ENCODE results near the gene ZDHHC5. TPM values are rescaled to one million over a fixed set of nuclear protein-coding genes. Genes with fewer than 3 reads are reported as not detected.
A peak's percentile ranks its signal among the peaks of the same experiment; 100 is the strongest.

The ZDHHC5 gene
- total RNA-seq, 1 donor from 2014 or later = 41.8 TPM

GRCh38 chr11:57744357-57744756, 76.4 kb downstream of the ZDHHC5 start:
- Histone ChIP-seq H3K9me3 (ENCODE audit: low read depth) (no peaks in the 10 kb centered on the region), H2AFZ (replicated peaks) (no peak overlapping the region), H3F3A (ENCODE audit: low read depth) (peaks cover 39% of the 10 kb centered on the region), H3K27me3 (no peaks in the 10 kb centered on the region), H3K79me2 (ENCODE audit: low read depth) (peaks cover 24% of the 10 kb centered on the region), H3K4me1 (peaks cover 7% of the 10 kb centered on the region), H3K4me3 (no peak overlapping the region), H3K9ac (no peak overlapping the region), H3K36me3 (peaks cover 4% of the 10 kb centered on the region), H3K4me2 (no peak overlapping the region), H3K27ac (no peak overlapping the region), H4K20me1 (ENCODE audit: low read depth) (no peaks in the 10 kb centered on the region)
- H3K9me3 Mint-ChIP-seq = no peaks in the 10 kb centered on the region
- TF ChIP-seq CTCF (IDR thresholded peaks at IDR 0.05) (no peak), EZH2 (IDR thresholded peaks at IDR 0.05) (no peak), EZH2phosphoT487 (IDR thresholded peaks at IDR 0.05) (no peak)
- H3K4me1 Mint-ChIP-seq = peaks cover 15% of the 10 kb centered on the region
- H3K36me3 Mint-ChIP-seq = peaks cover 27% of the 10 kb centered on the region
- no peak overlapping the region for H3K27ac Mint-ChIP-seq
- H3K4me3 Mint-ChIP-seq = peak overlapping the region; percentile 42
- H3K27me3 Mint-ChIP-seq (ENCODE audit: insufficient read depth, low read depth) = peaks cover 2% of the 10 kb centered on the region
- DNase-seq (ENCODE audit: low spot score) = no peak

GRCh38 chr11:57745206-57745605, 77.3 kb downstream of the ZDHHC5 start:
- Histone ChIP-seq H3K79me2 (ENCODE audit: low read depth) (peaks cover 24% of the 10 kb centered on the region), H3K36me3 (peaks cover 4% of the 10 kb centered on the region), H3K4me3 (no peak overlapping the region), H3K9ac (no peak overlapping the region), H3K4me1 (peaks cover 7% of the 10 kb centered on the region), H3K9me3 (ENCODE audit: low read depth) (no peaks in the 10 kb centered on the region), H3K27ac (no peak overlapping the region), H3K27me3 (no peaks in the 10 kb centered on the region), H4K20me1 (ENCODE audit: low read depth) (no peaks in the 10 kb centered on the region), H3F3A (ENCODE audit: low read depth) (peaks cover 30% of the 10 kb centered on the region), H3K4me2 (no peak overlapping the region), H2AFZ (replicated peaks) (no peak overlapping the region)
- TF ChIP-seq EZH2 (IDR thresholded peaks at IDR 0.05) (no peak), EZH2phosphoT487 (IDR thresholded peaks at IDR 0.05) (no peak), CTCF (IDR thresholded peaks at IDR 0.05) (no peak)
- Mint-ChIP-seq H3K36me3 (peaks cover 27% of the 10 kb centered on the region), H3K9me3 (no peaks in the 10 kb centered on the region), H3K4me1 (peaks cover 15% of the 10 kb centered on the region), H3K27ac (no peak overlapping the region), H3K27me3 (ENCODE audit: insufficient read depth, low read depth) (peaks cover 2% of the 10 kb centered on the region), H3K4me3 (no peak overlapping the region)
- DNase-seq (ENCODE audit: low spot score) = no peak

GRCh38 chr11:57746920-57747319, 79.0 kb downstream of the ZDHHC5 start:
- Histone ChIP-seq H3K9ac (no peak overlapping the region), H3K36me3 (peaks cover 4% of the 10 kb centered on the region), H3K4me3 (no peak overlapping the region), H3K27me3 (no peaks in the 10 kb centered on the region), H3K27ac (no peak overlapping the region), H4K20me1 (ENCODE audit: low read depth) (no peaks in the 10 kb centered on the region), H3K9me3 (ENCODE audit: low read depth) (no peaks in the 10 kb centered on the region), H3K4me1 (peaks cover 7% of the 10 kb centered on the region), H3K79me2 (ENCODE audit: low read depth) (peaks cover 19% of the 10 kb centered on the region), H3F3A (ENCODE audit: low read depth) (peaks cover 33% of the 10 kb centered on the region), H2AFZ (replicated peaks) (no peak overlapping the region), H3K4me2 (no peak overlapping the region)
- TF ChIP-seq EZH2 (IDR thresholded peaks at IDR 0.05) (no peak), CTCF (IDR thresholded peaks at IDR 0.05) (no peak), EZH2phosphoT487 (IDR thresholded peaks at IDR 0.05) (no peak)
- DNase-seq (ENCODE audit: low spot score) = no peak
- no peaks in the 10 kb centered on the region for H3K27me3 Mint-ChIP-seq (ENCODE audit: insufficient read depth, low read depth)
- no peaks in the 10 kb centered on the region for H3K9me3 Mint-ChIP-seq
- H3K27ac Mint-ChIP-seq = no peak overlapping the region
- peaks cover 12% of the 10 kb centered on the region for H3K4me1 Mint-ChIP-seq
- H3K4me3 Mint-ChIP-seq = no peak overlapping the region
- H3K36me3 Mint-ChIP-seq = peaks cover 27% of the 10 kb centered on the region

MicroRNAs encoded within 50 kb of the gene (microRNA counts, 767-probe panel; counts per million panel counts)
- 13,199 counts per million, percentile 99 among the panel's probes with 10 or more counts for microRNA hsa-miR-130a-3p

Small RNA genes within 50 kb of the gene (microRNA-seq; reads per million reads assigned to microRNA genes)
- 13,097 reads per million, percentile 99 among the genes with 10 or more reads in this experiment for gene MIR130A

Small RNA genes within 50 kb of the gene (small RNA-seq; reads per million reads assigned to genes)
- gene MIR130A (166 reads per million, percentile 99 among the genes with 10 or more reads in this experiment), gene TMX2-CTNND1 (not detected)

Other genes with a start within 250 kb of the ZDHHC5 start
- gene SLC43A3, start 241.0 kb upstream of the ZDHHC5 start, total RNA-seq (ENCODE audit: low replicate concordance) = 5.6 and 7.8 TPM in 2 replicates
- gene RTN4RL2, start 207.6 kb upstream of the ZDHHC5 start, total RNA-seq (ENCODE audit: low replicate concordance) = 0.13 and 1.9 TPM in 2 replicates
- gene SLC43A1, start 152.4 kb upstream of the ZDHHC5 start, total RNA-seq (ENCODE audit: low replicate concordance) = 0.99 and 1.5 TPM in 2 replicates
- gene TIMM10, start 137.4 kb upstream of the ZDHHC5 start, total RNA-seq (ENCODE audit: low replicate concordance) = 19.1 and 21.9 TPM in 2 replicates
- gene SMTNL1, start 130.5 kb upstream of the ZDHHC5 start, total RNA-seq (ENCODE audit: low replicate concordance) = 0.28 TPM in 1 of 2 replicates, not detected in the other
- gene UBE2L6, start 100.4 kb upstream of the ZDHHC5 start, total RNA-seq (ENCODE audit: low replicate concordance) = 76.2 and 112 TPM in 2 replicates
- gene SERPING1, start 70.4 kb upstream of the ZDHHC5 start, total RNA-seq (ENCODE audit: low replicate concordance) = 46.0 and 68.1 TPM in 2 replicates
- gene YPEL4, start 18.2 kb upstream of the ZDHHC5 start, total RNA-seq (ENCODE audit: low replicate concordance) = 0.22 TPM in 1 of 2 replicates, not detected in the other
- gene CLP1, start 10.4 kb upstream of the ZDHHC5 start, total RNA-seq (ENCODE audit: low replicate concordance) = 18.0 TPM in 2 replicates
- 11.8 and 15.1 TPM in 2 replicates for gene MED19, start 44.1 kb downstream of the ZDHHC5 start, total RNA-seq (ENCODE audit: low replicate concordance)
- gene TMX2, start 44.5 kb downstream of the ZDHHC5 start, total RNA-seq (ENCODE audit: low replicate concordance) = 65.9 and 66.5 TPM in 2 replicates
- 164 and 206 TPM in 2 replicates for gene SELENOH, start 73.4 kb downstream of the ZDHHC5 start, total RNA-seq (ENCODE audit: low replicate concordance)
- gene BTBD18, start 83.7 kb downstream of the ZDHHC5 start, total RNA-seq (ENCODE audit: low replicate concordance) = not detected in 2 replicates
- gene CTNND1, start 93.7 kb downstream of the ZDHHC5 start, total RNA-seq (ENCODE audit: low replicate concordance) = 135 and 150 TPM in 2 replicates